ENCODE results near the gene GCNT1.
"Not testable (repeated sequence)": the region's sequence is repeated elsewhere in the genome, so short reads cannot be mapped to it uniquely, and the experiment has no call there.

GCNT1 gene

DNA sequence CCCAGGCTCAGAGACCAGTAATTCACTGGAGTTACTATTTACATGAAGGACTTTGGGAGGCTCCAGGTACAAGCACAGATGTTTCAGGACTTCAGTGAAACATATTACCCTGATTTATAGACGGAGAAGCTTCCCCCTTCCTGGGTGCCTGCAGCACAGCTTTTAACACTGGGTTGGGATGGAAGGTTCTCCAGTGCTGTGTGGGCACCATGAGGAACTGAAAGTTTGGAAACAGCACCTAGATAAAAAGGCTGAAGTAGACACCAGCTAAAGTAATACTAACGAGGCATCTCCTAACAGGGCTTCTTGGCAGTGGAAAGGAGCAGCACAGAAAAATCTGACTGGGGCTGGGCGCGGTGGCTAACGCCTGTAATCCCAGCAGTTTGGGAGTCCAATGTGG is 70.7 kb downstream of the GCNT1 start:
- Histone ChIP-seq H3K4me3 (IDR thresholded peaks at IDR 0.05; ENCODE audit: insufficient read depth, low read depth, low read length) (no peak overlapping the region), H3K4me2 (no peak overlapping the region), H3K27ac (no peak overlapping the region), H4K20me1 (ENCODE audit: insufficient read depth) (no peaks in the 10 kb centered on the region), H3K9ac (no peak overlapping the region), H3K79me2 (ENCODE audit: insufficient read depth, low read depth) (no peaks in the 10 kb centered on the region), H3K27me3 (ENCODE audit: insufficient read depth, low read depth) (no peaks in the 10 kb centered on the region), H3K4me1 (ENCODE audit: low read depth, poor library complexity, severe bottlenecking) (peaks cover 15% of the 10 kb centered on the region), H2AFZ (ENCODE audit: low read depth) (no peak overlapping the region), H3K36me3 (ENCODE audit: insufficient read depth) (no peaks in the 10 kb centered on the region)
- TF ChIP-seq, protein P1, sequence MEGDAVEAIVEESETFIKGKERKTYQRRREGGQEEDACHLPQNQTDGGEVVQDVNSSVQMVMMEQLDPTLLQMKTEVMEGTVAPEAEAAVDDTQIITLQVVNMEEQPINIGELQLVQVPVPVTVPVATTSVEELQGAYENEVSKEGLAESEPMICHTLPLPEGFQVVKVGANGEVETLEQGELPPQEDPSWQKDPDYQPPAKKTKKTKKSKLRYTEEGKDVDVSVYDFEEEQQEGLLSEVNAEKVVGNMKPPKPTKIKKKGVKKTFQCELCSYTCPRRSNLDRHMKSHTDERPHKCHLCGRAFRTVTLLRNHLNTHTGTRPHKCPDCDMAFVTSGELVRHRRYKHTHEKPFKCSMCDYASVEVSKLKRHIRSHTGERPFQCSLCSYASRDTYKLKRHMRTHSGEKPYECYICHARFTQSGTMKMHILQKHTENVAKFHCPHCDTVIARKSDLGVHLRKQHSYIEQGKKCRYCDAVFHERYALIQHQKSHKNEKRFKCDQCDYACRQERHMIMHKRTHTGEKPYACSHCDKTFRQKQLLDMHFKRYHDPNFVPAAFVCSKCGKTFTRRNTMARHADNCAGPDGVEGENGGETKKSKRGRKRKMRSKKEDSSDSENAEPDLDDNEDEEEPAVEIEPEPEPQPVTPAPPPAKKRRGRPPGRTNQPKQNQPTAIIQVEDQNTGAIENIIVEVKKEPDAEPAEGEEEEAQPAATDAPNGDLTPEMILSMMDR (conservative IDR thresholded peaks at IDR 0.05; ENCODE audit: low read depth, low read length) = no peak

DNA sequence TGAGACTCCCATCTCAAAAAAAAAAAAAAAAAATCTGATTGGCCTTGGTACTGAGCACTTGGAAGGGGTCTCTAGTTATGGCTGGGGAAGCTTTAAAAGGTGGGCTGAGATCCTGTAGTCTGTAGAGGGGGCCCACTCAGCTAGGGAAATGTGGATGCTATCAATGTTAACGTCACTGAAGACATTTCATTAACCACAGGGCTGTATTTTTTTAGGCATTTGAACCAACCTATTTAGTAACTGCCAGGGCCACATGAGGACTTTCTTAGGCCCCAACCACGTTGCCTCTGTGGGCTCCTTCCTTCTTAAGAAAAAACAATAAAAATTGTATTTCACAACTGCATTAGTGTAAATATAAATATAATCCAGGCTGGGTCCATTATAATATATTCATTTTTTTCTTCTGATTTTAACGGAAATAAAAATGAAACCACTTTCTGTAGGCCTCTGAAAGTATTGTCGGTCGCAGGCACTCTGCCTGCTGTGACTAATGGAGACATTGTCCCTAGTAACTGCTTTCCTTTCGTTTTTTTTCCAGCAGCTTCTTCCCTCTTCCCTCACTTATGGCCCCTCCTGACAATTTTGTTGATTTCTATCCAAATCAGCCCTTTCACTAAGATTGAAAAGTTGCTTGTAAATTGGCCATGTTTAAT is 71.6 kb downstream of the GCNT1 start:
- H3K27me3 ChIP-seq (ENCODE audit: insufficient read depth, low read depth) = no peaks in the 10 kb centered on the region
- H3K4me2 ChIP-seq = peak overlapping the region; percentile 57; the same call in 1 of the 2 replicates
- H3K4me1 ChIP-seq (ENCODE audit: low read depth, poor library complexity, severe bottlenecking) = peaks cover 15% of the 10 kb centered on the region
- TF ChIP-seq, protein P1 (conservative IDR thresholded peaks at IDR 0.05; ENCODE audit: low read depth, low read length) = no peak
- no peaks in the 10 kb centered on the region for H4K20me1 ChIP-seq (ENCODE audit: insufficient read depth)
- H3K79me2 ChIP-seq (ENCODE audit: insufficient read depth, low read depth) = no peaks in the 10 kb centered on the region
- peak overlapping the region; percentile 62 for H2AFZ ChIP-seq (ENCODE audit: low read depth)
- peak overlapping the region; percentile 18; the same call in 1 of the 2 replicates for H3K9ac ChIP-seq
- H3K4me3 ChIP-seq (IDR thresholded peaks at IDR 0.05; ENCODE audit: insufficient read depth, low read depth, low read length) = no peak overlapping the region
- peak overlapping the region; percentile 41; the same call in 1 of the 2 replicates for H3K27ac ChIP-seq
- no peaks in the 10 kb centered on the region for H3K36me3 ChIP-seq (ENCODE audit: insufficient read depth)

DNA sequence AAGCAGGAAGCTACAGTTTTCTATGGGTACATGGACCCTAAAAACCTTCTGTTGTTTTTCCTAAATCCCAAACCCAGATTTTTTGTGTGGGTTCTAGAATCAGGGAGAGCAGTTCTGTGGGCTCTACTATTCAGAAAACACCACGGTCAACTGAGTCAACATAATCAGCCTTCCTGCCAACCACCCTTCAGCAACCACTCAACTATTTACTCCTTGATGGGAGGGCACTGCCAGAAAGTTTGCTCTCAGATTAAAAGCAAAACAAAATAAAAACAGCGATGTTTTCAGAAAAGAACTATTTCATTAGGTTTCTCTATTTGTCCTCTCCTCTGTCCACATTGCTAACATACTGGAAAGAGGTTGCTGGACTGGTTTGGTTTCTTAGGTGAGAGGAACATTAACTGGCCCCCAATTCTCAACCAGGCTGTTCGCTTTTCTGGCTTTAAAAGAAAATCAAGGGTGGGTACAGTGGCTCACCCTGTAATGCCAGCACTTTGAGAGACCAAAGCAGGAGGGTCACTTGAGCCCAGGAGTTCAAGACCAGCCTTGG is 72.3 kb downstream of the GCNT1 start:
- Histone ChIP-seq H3K27ac (0 out of 2 replicates have a peak overlapping the region, but pooled peaks have one; percentile 41), H3K4me1 (ENCODE audit: low read depth, poor library complexity, severe bottlenecking) (peaks cover 15% of the 10 kb centered on the region), H3K9ac (peak overlapping the region; percentile 18; the same call in 1 of the 2 replicates), H3K27me3 (ENCODE audit: insufficient read depth, low read depth) (no peaks in the 10 kb centered on the region), H4K20me1 (ENCODE audit: insufficient read depth) (no peaks in the 10 kb centered on the region), H3K4me3 (IDR thresholded peaks at IDR 0.05; ENCODE audit: insufficient read depth, low read depth, low read length) (no peak overlapping the region), H3K36me3 (ENCODE audit: insufficient read depth) (no peaks in the 10 kb centered on the region), H3K79me2 (ENCODE audit: insufficient read depth, low read depth) (no peaks in the 10 kb centered on the region), H3K4me2 (peak overlapping the region; percentile 57; the same call in 1 of the 2 replicates), H2AFZ (ENCODE audit: low read depth) (peak overlapping the region; percentile 62; the same call in 1 of the 2 replicates)
- TF ChIP-seq, protein P1 (conservative IDR thresholded peaks at IDR 0.05; ENCODE audit: low read depth, low read length) = no peak

DNA sequence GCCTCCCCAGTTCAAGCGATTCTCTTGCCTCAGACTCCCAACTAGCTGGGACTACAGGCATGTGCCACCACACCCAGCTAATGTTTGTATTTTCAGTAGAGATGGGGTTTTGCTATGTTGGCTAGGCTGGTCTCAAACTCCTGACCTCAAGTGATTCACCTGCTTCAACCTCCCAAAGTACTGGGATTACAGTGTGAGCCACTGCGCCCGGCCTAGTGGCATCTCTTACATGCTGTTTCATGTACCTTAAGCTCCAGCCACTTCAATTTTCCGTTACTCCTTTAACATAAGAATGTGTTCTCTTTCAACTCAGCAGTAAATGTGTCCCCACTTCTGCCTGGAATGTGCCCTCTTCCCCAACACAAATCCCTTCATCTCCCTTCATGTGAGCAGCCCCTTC is 73.9 kb downstream of the GCNT1 start:
- peaks cover 15% of the 10 kb centered on the region for H3K4me1 ChIP-seq (ENCODE audit: low read depth, poor library complexity, severe bottlenecking)
- H4K20me1 ChIP-seq (ENCODE audit: insufficient read depth); H3K27ac ChIP-seq; H3K4me2 ChIP-seq; H3K9ac ChIP-seq; H3K27me3 ChIP-seq (ENCODE audit: insufficient read depth, low read depth); H2AFZ ChIP-seq (ENCODE audit: low read depth); H3K4me3 ChIP-seq (IDR thresholded peaks at IDR 0.05; ENCODE audit: insufficient read depth, low read depth, low read length); H3K36me3 ChIP-seq (ENCODE audit: insufficient read depth); H3K79me2 ChIP-seq (ENCODE audit: insufficient read depth, low read depth): not testable (repeated sequence)

DNA sequence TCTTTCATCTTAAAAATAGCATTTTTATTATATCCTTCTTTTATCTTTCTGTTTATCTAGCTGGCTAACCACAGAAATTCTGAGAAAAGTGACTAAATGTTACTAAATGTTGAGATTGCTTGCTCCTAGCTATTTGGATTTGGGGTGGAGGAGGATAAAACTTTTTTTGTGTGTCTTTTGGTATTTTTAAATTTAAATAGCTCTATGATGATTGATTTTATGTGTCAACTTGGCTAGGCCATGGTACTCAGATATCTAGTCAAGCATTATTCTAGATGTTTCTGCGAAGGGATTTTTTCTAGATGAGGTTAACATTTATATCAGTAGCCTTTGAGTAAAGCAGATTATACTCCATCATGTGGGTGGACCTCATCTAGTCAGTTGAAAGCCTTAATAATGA is 75.0 kb downstream of the GCNT1 start:
- no peak overlapping the region for H3K4me2 ChIP-seq
- peaks cover 15% of the 10 kb centered on the region for H3K4me1 ChIP-seq (ENCODE audit: low read depth, poor library complexity, severe bottlenecking)
- no peaks in the 10 kb centered on the region for H4K20me1 ChIP-seq (ENCODE audit: insufficient read depth)
- TF ChIP-seq, protein P1 (conservative IDR thresholded peaks at IDR 0.05; ENCODE audit: low read depth, low read length) = no peak
- no peaks in the 10 kb centered on the region for H3K36me3 ChIP-seq (ENCODE audit: insufficient read depth)
- H3K27me3 ChIP-seq (ENCODE audit: insufficient read depth, low read depth) = no peaks in the 10 kb centered on the region
- H3K27ac ChIP-seq = no peak overlapping the region
- no peak overlapping the region for H2AFZ ChIP-seq (ENCODE audit: low read depth)
- no peak overlapping the region for H3K4me3 ChIP-seq (IDR thresholded peaks at IDR 0.05; ENCODE audit: insufficient read depth, low read depth, low read length)
- H3K9ac ChIP-seq = no peak overlapping the region
- no peaks in the 10 kb centered on the region for H3K79me2 ChIP-seq (ENCODE audit: insufficient read depth, low read depth)
